Measurements from ENCODE around the gene ADGRF4. TPM values are rescaled to one million over a fixed set of nuclear protein-coding genes. Genes with fewer than 3 reads are reported as not detected.

ADGRF4 gene
- total RNA-seq, 1 donor from 2014 or later = 0.87 TPM

- no peak for TF ChIP-seq CTCF (conservative IDR thresholded peaks at IDR 0.05)
- no peak for DNase-seq (ENCODE audit: extremely low spot score, unreplicated experiment)
- H3K9me3 Mint-ChIP-seq = no peaks in the 10 kb centered on the region
- no peaks in the 10 kb centered on the region for H3K27me3 Mint-ChIP-seq
- no peaks in the 10 kb centered on the region for H3K36me3 Mint-ChIP-seq
- no peak overlapping the region for H3K27ac Mint-ChIP-seq
- H3K4me1 Mint-ChIP-seq (ENCODE audit: unreplicated experiment) = no peaks in the 10 kb centered on the region
- no peak overlapping the region for H3K4me3 Mint-ChIP-seq
Measured at GRCh38 chr6:47678739-47679138, 19.6 kb upstream of the ADGRF4 start.

DNA sequence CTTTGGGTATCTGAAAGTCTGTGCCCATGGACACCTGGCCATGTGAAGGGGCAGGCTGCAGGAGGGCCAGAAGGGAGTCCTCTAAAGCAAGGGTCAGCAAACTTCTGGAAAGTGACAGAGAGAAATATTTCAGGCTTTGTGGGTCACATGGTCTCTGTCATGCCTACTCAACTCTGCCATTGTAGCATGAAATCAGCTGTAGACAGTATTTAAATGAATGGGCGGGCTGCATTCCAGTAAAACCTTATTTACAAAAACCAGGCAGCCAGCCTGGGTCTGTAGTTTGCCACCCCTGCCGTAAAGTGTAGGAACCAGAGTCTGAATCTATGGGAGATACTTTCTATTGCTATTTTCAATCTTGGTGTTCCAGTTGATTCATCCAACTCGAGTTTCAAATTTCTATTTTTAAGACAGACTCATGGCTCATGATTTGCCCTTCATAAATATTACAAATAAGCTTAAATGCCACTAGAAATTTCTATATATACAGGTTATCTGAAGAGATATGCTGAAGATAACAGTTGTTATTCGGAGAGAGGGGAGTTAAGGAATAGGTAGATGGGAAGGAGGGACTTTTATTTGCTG is 19.0 kb upstream of the ADGRF4 start:
- Mint-ChIP-seq H3K27ac (no peak overlapping the region), H3K9me3 (no peaks in the 10 kb centered on the region), H3K36me3 (no peaks in the 10 kb centered on the region), H3K4me1 (ENCODE audit: unreplicated experiment) (no peaks in the 10 kb centered on the region), H3K4me3 (no peak overlapping the region), H3K27me3 (no peaks in the 10 kb centered on the region)
- no peak for DNase-seq (ENCODE audit: extremely low spot score, unreplicated experiment)
- TF ChIP-seq CTCF (conservative IDR thresholded peaks at IDR 0.05) = no peak

DNA sequence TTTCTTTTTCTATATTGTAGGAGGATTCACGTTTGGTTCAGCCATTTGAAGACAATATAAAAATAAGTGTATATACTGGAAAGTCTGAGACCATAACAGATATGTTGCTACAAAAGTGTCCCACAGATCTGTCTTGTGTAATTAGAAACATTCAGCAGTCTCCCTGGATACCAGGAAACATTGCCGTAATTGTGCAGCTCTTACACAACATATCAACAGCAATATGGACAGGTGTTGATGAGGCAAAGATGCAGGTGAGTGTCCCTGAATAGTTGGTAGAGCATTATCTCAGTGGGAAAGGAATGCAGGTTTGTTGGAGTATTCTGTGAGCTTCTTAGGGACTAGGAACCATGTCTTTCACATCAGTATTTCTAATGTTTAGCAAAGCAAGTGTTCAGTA is 18.3 kb upstream of the ADGRF4 start:
- Mint-ChIP-seq H3K9me3 (no peaks in the 10 kb centered on the region), H3K27ac (no peak overlapping the region), H3K36me3 (no peaks in the 10 kb centered on the region), H3K4me3 (no peak overlapping the region), H3K4me1 (ENCODE audit: unreplicated experiment) (no peaks in the 10 kb centered on the region), H3K27me3 (no peaks in the 10 kb centered on the region)
- TF ChIP-seq CTCF (conservative IDR thresholded peaks at IDR 0.05) = no peak
- DNase-seq (ENCODE audit: extremely low spot score, unreplicated experiment) = no peak

- Mint-ChIP-seq H3K4me3 (no peak overlapping the region), H3K4me1 (ENCODE audit: unreplicated experiment) (no peaks in the 10 kb centered on the region), H3K27me3 (no peaks in the 10 kb centered on the region), H3K36me3 (no peaks in the 10 kb centered on the region), H3K27ac (no peak overlapping the region), H3K9me3 (no peaks in the 10 kb centered on the region)
- DNase-seq (ENCODE audit: extremely low spot score, unreplicated experiment) = no peak
- TF ChIP-seq CTCF (conservative IDR thresholded peaks at IDR 0.05) = no peak
Measured at GRCh38 chr6:47680724-47681123, 17.7 kb upstream of the ADGRF4 start.

GRCh38 chr6:47681201-47681990 is 17.0 kb upstream of the ADGRF4 start:
- no peaks in the 10 kb centered on the region for H3K9me3 Mint-ChIP-seq
- no peaks in the 10 kb centered on the region for H3K27me3 Mint-ChIP-seq
- H3K27ac Mint-ChIP-seq = no peak overlapping the region
- DNase-seq (ENCODE audit: extremely low spot score, unreplicated experiment) = no peak
- no peaks in the 10 kb centered on the region for H3K36me3 Mint-ChIP-seq
- no peak overlapping the region for H3K4me3 Mint-ChIP-seq
- no peak for TF ChIP-seq CTCF (conservative IDR thresholded peaks at IDR 0.05)
- no peaks in the 10 kb centered on the region for H3K4me1 Mint-ChIP-seq (ENCODE audit: unreplicated experiment)
